ENCODE results near the gene SLC5A6.

SLC5A6 gene

DNA sequence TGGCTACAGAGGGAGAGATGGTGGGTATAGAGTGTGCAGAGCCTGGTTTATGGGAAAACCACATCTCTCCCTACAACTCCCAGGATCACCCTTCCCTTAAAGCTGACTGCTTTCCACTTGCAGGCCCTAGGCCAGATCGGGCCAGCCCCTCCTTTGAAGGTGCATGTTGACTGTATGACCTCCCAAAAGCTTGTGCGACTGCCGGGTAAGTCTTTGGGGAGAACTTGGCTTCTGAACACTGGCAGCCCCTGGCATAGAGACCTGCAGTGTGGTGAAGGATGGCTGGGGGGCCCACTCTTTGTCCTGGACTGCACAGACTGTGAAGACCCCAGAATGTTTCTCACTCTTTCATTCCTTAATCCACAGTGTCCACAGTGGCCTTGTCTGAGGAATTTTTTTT, 24.6 kb upstream of the SLC5A6 start:
- no peak for DNase-seq (ENCODE audit: low spot score)

DNA sequence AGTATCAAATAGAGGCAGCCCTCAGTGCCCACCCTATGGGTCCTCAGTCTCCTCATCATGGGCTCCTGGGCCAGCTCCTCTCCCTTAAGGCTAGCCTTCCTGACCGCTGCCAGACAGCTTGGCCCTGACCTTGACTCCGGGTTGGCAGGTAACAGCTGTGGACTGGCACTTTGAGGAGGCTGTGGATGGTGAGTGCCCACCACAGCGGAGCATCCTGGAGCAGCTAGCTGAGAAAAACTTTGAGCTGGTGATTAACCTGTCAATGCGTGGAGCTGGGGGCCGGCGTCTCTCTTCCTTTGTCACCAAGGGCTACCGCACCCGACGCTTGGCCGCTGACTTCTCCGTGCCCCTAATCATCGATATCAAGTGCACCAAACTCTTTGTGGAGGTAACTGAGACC, 24.1 kb upstream of the SLC5A6 start:
- DNase-seq (ENCODE audit: low spot score): no peak

DNA sequence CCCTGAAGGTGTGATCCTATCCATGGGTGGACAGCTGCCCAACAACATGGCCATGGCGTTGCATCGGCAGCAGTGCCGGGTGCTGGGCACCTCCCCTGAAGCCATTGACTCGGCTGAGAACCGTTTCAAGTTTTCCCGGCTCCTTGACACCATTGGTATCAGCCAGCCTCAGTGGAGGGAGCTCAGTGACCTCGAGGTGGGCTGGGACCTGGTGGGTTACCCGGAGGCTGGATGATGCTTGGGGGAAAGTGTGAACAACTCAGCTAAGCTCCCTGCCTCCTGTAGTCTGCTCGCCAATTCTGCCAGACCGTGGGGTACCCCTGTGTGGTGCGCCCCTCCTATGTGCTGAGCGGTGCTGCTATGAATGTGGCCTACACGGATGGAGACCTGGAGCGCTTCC, 21.3 kb upstream of the SLC5A6 start:
- no peak for DNase-seq (ENCODE audit: low spot score)

DNA sequence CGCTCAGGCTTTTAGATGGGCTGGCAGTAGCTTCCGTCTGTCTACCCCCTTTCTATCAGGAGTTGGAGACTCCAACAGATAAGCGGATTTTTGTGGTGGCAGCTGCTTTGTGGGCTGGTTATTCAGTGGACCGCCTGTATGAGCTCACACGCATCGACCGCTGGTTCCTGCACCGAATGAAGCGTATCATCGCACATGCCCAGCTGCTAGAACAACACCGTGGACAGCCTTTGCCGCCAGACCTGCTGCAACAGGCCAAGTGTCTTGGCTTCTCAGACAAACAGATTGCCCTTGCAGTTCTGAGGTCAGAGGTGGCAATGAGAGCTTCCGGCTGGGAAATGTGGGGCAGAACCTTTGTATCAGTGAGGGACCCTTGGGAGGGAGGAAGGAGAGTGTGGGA, 19.9 kb upstream of the SLC5A6 start:
- no peak for DNase-seq (ENCODE audit: low spot score)

DNA sequence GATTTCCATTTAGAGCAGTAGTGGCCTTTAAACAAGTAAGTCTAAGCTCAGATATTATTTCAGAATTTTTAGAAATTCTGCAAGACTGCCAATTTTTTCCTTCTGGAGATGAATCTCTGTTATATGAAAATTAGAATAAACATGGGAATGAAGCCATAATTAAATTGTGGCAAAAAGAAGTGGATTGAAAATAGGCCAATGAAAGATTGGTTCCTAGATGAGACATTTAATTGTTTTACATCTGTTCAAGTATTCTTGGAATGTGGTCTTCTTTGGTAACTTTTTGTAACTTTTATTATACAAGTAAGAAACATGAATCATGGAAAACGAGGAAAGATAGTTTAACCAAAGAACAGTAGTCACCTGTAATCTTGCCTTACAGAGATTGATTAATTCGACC, 15.4 kb upstream of the SLC5A6 start:
- DNase-seq (ENCODE audit: low spot score): no peak

DNA sequence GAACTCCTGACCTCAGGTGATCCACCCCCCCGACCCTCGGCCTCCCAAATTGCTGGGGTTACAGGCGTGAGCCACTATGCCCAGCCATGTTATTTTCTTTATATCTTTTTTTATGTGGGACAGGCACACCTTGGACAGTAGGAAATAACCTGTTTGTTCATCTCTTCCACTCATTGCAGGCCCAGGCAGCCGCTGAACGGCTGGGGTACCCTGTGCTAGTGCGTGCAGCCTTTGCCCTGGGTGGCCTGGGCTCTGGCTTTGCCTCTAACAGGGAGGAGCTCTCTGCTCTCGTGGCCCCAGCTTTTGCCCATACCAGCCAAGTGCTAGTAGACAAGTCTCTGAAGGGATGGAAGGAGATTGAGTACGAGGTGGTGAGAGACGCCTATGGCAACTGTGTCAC, 13.5 kb upstream of the SLC5A6 start:
- no peak for DNase-seq (ENCODE audit: low spot score)

DNA sequence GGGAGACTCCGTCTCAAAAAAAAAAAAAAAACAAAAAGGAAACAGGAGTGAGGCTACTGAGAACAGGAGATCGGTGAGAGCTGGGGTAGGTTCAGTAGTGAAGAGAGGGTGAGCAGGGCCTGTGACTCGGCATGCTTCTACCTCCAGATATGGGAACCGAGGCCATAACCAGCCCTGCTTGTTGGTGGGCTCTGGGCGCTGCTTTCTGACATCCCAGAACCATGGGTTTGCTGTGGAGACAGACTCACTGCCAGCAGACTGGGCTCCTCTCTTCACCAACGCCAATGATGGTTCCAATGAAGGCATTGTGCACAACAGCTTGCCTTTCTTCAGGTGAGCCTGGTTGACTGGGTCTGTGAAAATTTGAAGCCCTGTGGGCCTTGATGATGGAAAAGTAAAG, 11.3 kb upstream of the SLC5A6 start:
- no peak for DNase-seq (ENCODE audit: low spot score)

DNA sequence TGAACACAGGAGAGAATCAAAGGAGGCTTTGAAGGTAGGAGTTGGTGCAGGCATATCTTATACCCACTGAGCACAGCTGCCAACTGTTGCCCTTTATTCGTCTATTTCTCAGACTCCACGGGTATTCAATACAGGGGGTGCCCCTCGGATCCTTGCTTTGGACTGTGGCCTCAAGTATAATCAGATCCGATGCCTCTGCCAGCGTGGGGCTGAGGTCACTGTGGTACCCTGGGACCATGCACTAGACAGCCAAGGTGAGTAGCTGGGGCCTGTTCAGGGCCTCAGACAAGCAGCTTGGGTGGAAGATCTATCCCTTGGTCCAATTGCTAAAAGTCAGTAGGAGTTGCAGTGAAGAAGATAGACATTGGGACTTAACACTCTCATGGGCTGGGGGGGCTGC, 10.3 kb upstream of the SLC5A6 start:
- DNase-seq (ENCODE audit: low spot score): no peak

DNA sequence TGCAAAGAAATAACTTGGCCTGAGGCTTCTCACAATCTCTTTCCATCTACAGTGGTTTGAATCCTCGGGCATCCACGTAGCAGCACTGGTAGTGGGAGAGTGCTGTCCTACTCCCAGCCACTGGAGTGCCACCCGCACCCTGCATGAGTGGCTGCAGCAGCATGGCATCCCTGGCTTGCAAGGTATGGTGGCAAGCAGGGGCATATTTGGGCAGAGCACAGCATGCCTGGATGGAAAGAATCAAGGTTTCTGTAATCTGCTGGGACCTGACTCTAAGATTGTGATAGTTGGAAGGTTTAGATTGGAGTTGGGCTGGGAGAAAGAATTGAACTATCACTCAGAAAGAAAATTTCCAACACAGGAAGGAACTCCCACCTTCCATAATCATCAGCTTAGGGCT, 9.1 kb upstream of the SLC5A6 start:
- DNase-seq (ENCODE audit: low spot score): no peak

DNA sequence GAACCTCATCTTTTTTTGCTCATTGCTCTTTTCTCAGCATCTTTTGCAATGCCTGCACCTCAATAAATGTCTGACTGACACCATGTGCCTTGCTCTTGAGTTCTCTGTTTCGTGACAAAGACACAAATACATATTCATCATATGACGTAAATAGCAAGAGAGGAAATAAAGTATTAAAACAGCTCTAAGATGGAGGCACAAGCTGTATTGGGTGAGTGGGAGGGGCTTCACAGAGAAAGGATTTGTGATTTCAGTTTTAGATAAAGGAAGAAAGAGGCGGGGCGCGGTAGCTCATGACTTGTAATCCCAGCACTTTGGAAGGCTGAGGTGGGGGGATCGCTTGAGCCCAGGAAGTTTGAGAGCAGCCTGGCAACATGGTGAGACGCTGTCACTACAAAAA, 8.0 kb upstream of the SLC5A6 start:
- no peak for DNase-seq (ENCODE audit: low spot score)

DNA sequence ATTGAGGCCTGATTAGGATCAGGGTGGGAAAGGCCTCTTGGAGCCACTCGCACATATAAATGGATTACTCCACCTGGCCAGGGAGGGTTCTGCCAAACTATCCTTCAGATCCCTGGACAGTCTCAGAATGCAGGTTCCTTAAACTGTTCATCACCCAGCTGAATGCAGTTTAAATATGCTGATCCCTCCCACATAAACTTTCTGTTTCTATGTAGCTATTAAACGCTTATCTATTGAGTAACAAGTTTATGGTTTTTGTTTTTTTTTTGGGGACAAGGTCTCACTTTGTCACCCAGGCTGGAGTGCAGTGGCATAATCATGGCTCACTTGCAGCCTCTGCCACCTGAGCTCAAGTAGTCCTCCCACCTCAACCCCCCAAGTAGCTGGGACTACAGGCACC, 7.0 kb upstream of the SLC5A6 start:
- no peak for DNase-seq (ENCODE audit: low spot score)

DNA sequence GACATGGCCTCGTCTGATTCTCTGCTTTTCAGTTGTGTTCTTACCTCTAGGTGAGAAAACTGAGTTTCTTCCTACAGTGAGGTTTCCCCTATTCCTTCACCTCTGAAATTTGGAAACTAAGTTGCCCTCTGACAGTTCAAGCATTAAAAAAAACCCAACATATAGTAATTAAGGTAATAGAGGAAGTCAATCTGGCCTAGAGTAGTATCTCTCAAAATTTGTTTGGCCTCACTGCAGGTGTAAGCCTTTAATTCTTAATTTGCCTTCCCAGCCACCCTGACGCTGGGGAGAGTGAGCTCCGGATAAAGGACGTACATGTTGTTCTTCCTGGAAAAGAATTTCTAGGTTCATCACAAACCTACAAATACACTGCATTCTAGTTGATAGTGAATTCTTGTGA, 6.5 kb upstream of the SLC5A6 start:
- peak; percentile 47 for DNase-seq (ENCODE audit: low spot score)

DNA sequence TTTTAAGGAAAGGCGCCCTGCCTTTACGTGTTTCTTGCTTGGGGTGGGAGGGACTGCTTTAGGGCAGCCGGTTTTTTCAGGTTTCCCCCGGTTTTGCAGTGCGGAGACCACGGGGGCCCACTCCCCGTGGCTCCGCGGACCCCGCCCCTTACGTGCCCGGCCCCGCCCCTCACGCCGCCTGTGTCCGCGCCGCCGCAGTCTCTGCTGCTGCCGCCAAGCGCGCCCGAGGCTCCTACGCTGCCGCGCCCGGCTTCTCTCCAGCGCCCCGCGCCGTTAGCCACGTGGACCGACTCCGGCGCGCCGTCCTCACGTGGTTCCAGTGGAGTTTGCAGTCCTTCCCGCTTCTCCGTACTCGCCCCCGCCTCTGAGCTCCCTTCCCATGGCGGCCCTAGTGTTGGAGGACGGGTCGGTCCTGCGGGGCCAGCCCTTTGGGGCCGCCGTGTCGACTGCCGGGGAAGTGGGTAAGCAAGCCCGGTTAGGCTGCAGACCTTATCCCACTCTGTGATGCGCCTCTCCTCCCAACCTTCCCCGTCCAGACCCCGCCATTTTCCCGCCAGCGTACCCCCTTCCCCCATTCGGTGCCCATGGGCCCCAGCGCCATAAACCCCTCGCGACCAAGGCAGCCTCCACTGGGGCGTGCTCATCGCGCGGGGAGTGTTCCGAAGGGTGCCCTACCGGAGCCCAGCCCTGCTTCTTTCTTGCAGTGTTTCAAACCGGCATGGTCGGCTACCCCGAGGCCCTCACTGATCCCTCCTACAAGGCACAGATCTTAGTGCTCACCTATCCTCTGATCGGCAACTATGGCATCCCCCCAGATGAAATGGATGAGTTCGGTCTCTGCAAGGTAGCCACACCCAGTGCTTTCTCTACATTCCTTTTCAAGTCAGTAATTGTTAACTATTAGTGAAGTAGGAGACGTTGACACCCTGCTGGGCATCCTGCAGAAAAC, 5.4 kb upstream of the SLC5A6 start, which contains the start of gene CAD:
Gene CAD, plus strand, starts transcription at position 197 of the 949 bp plus-strand sequence. Its CDS starts 183 bp downstream, at position 380.
- peak; percentile 89 for DNase-seq (ENCODE audit: low spot score)

DNA sequence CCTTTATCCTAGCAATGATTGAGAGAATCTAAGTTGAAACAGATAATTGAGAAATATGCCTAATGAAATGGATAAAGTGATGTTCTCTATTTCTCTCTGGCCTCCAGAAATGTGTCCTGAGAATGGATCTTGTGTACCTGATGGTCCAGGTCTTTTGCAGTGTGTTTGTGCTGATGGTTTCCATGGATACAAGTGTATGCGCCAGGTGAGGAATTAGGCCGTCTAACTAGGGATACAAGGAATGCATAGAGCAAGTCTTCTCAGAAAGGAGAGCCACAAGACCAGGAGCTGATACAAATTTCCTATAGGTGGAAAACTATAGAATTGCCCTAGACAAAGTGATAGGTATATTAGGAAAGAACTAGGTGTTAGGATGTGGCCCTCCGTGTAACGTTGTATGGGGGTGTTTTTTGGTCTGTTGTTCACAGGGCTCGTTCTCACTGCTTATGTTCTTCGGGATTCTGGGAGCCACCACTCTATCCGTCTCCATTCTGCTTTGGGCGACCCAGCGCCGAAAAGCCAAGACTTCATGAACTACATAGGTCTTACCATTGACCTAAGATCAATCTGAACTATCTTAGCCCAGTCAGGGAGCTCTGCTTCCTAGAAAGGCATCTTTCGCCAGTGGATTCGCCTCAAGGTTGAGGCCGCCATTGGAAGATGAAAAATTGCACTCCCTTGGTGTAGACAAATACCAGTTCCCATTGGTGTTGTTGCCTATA, 4.5 kb upstream of the SLC5A6 start:
- DNase-seq (ENCODE audit: low spot score): no peak

DNA sequence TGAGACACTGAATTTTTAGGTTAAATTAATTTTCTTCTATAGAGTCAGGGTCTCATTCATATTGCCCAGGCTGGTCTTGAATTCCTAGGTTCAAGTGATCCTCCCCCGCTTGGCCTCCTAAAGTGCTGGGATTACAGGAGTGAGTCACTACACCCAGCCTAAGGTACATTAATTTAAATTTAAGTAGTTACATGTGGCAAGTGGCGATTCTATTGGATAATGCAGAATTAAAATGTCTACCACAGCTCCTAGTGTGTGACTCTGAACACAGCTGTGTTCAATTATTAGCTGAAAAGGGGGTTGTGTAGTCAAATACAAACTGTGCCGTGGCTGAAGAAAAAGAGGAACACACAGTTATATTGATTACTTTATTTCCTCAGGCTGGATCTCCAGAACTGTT, 2.9 kb upstream of the SLC5A6 start:
- no peak for DNase-seq (ENCODE audit: low spot score)

DNA sequence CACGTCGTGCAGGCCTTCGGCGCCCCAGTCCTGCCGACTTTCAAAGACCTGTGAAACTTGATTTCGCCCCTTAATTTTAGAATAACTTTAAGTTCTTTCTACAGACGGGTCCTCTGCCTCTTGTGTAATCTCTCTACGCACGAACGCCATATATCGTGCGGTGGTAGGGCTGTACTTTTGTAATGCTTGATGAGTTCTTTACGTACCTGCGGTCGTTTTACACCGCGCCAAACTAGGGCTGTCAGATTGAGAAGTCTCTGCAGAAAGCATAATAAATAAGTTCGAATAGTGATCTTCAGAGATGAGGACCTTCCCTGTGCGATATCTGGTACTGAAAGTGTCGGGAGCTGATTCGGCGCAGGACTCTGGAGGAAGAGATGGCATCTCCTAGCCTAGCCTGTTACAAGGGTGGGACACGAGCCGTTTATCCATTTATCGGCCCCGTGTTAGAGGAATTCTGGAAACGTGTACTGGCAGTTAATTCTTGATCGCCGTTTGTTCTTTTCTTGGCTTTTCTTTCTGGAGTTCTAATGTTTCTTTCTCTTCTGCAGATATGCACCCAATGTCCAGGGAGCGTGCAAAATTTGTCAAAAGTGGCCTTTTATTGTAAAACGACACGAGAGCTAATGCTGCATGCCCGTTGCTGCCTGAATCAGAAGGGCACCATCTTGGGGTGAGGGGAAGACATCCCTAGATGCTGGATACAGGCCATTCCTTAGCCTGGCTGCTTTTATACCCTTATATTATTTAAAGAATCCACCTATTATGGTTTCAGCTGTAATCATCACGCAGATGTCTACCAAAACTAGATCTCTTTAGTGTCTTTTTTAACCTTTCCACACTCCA, 781 bp upstream of the SLC5A6 start:
- DNase-seq (ENCODE audit: low spot score): peak; percentile 58

DNA sequence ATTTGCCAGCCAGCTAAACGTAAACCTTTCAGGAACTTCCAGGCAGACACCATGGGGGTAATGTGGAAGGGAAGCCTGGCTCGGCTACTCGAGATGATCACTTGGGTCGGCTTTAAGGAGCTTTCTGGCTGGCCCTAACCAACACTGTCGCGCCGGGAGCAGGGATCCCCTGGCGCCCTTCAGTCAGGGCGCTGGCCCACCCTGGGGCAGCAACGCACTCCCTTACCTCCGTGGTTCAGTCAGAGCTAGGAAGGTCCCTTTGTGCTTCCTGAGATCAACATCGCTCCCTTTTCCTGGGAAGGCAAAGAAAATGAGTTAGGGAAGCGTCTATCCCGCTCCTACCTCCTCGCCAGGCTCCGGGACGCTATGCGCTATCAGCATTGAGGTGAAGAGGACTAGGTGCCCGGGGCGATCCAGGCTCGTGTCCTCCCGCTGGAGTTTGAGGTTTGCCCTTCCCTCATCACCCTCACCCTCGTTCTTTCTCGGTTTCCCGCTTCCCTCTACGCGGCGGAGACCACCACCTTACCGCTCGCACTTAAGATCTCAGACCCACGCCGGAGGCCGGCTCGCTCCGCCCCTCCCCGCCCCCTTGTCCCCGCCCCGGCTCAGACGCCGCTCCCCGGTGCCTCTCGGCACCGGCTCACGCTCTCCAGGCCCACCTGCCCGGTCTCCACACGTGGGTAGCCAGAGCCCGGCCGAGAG, 676 bp downstream of the SLC5A6 start:
- peak; percentile 23 for DNase-seq (ENCODE audit: low spot score)

DNA sequence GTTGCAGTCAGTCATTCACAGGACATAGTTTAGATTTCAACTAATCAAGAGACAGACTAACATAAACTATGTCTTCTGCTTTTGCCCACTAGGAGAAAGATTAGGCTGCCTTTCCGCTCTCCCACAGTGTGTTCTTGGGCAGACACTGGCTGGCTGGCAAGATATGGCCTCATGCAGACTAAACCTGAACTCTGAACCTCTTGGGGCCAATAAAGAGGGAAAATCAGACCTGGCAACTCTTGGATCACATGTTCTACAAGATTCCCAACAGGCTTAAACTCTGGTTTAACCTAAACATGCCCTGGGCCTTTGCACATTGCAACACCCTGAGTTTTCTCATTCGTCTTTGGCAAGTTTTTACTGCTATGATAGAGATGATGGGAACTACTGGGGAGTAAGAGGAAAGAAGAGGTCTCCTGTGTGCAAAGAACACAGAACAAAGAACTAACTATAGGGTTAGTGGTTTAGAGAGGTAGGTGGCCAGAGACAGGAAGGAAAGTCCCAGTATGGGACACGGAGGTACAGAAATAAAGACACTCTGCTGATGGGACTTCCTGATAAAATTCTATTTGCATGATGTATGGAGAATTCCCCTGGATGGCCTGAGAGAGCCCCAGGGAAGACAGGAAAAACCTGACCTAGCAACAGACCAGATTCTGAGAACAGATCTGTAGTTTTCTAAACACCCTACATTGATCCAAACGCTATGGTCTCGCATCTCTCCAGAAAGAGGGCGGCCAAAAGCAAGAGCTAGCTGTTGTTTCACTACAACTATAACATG, 2.3 kb downstream of the SLC5A6 start:
- DNase-seq (ENCODE audit: low spot score): no peak

DNA sequence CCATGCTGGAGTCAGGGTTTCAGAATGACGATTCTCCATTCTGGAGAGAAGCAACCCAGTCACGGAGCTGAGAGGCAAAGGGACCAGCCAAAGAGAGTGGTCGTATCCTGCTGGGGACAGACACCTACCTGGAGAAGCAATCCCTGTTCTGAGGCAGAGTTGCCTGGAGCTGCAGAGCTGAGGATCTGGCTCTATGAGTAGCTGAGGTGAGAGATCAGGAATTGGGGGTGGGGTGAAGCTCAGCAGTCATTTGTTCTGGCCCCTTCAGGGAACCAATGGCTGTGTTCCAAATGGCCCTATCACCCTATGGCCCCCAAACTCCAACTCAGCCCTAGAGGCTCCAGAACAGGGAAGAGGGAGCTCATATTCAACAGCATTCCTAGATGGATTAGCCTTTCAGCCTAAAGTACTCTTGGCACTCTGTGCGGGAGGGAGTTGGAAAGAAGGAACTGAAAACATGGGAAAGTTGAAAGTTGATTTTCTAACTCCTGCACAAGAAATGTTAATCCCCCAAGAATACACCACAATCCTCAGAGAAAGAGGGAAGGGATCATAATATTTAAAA, 3.5 kb downstream of the SLC5A6 start:
- DNase-seq (ENCODE audit: low spot score): no peak

DNA sequence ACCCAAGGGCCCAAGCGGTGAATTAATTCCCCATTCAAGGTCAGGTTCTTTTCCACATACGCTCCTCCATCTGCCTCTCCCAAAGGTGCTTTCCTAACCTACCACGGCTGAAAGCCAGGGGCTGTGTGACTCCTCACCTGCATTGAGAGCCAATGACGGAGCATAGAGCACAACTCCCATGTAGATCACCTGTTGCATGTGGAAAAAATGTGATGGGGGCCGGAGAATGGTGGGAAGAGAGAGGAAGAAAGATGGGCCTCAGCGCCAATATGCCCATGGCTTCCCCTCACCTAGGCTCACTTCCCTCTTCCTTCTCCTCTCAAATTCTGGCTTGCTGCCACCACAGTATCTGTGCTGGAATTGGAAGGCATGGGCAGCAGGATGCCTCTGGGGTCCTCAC, 5.7 kb downstream of the SLC5A6 start:
- no peak for DNase-seq (ENCODE audit: low spot score)

DNA sequence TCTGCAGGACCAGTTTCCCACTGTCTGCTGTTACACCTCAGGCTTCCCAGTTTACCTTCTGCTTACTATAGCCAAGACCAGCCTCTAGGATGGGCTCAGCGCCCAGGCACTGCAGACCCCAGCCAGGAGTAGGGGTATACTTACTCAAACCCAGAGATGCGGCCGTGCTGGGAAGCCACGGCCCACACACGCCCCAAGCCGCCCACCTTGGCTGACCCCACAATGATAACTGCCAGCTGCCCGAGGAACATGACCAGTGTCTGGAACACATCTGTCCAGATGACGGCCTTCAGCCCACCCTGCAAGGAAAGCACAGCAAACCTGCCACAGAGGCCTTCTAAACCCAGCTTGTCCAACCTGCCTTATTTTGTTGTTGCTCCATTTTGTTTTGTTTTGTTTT, 6.9 kb downstream of the SLC5A6 start:
- no peak for DNase-seq (ENCODE audit: low spot score)

All from germinal center (tissue), 1 donor.